Sigmoid colon (tissue), 7 donors: Measurements from ENCODE around the gene MBP. TPM values are rescaled to one million over a fixed set of nuclear protein-coding genes. Genes with fewer than 3 reads are reported as not detected.

Experiments
- DNase-seq: peaks from one replicate; pipeline ENCODE4 v3.0.0-alpha.2; 2019
- H3K27ac ChIP-seq, 4 donors: fragments of 200-600 bp; sonication (generic); one replicate each; pipeline ENCODE4 v1.5.1; 2016 to 2019; ENCODE audit warnings: mild to moderate bottlenecking in 1 of 4
- H3K27me3 ChIP-seq, 3 donors: fragments of 200-600 bp; sonication (generic); one replicate each; pipeline ENCODE4 v1.5.1; 2019; ENCODE audit warnings: mild to moderate bottlenecking in 1 of 3
- H3K36me3 ChIP-seq, 4 donors: fragments of 200-600 bp; sonication (generic); one replicate each; pipeline ENCODE4 v1.5.1; 2016 to 2019
- H3K4me1 ChIP-seq, 4 donors: fragments of 200-600 bp; sonication (generic); one replicate each; pipeline ENCODE4 v1.5.1; 2017 to 2019
- H3K4me3 ChIP-seq, 4 donors: fragments of 200-600 bp; sonication (generic); one replicate each; pipeline ENCODE4 v1.5.1; 2017 to 2019; ENCODE audit warnings: mild to moderate bottlenecking in 2 of 4, moderate library complexity in 1 of 4
- H3K9me3 ChIP-seq, 4 donors: fragments of 200-600 bp in 3 of 4; sonication (generic) in 3 of 4; one replicate each; pipeline versions ENCODE4 v1.5.1 to v1.6.1; 2013 to 2019
- CTCF ChIP-seq, 4 experiments: fragments of 450-650 bp in 3 of 4; fragments of 200-600 bp in 1 of 4; IDR thresholded peaks; one replicate each; pipeline ENCODE4 v1.5.1; 2016 to 2019; ENCODE audit warnings: antibody characterized with exemption in 4 of 4, mild to moderate bottlenecking in 3 of 4, moderate library complexity in 2 of 4
- EP300 ChIP-seq, 4 donors: sonication (generic); formaldehyde crosslinking; IDR thresholded peaks; one replicate each; pipeline ENCODE4 v1.6.1; 2017; ENCODE audit warnings: antibody characterized with exemption in 4 of 4
- POLR2A ChIP-seq, 2 donors: fragments of 450-650 bp; IDR thresholded peaks; one replicate each; pipeline ENCODE4 v1.6.1; 2016; ENCODE audit warnings: antibody characterized with exemption in 2 of 2, mild to moderate bottlenecking in 2 of 2, moderate library complexity in 2 of 2
- POLR2AphosphoS5 ChIP-seq, 4 donors: sonication (generic); formaldehyde crosslinking; IDR thresholded peaks; one replicate each; pipeline ENCODE4 v1.6.1; 2017; ENCODE audit warnings: antibody characterized with exemption in 4 of 4
- WGBS, 2 donors: extraction: QIAGEN DNeasy Blood & Tissue Kit; methylation state at CpG; one replicate each; pipeline ENCODE4 v1.1.7; 2013; 5-methylcytosine and 5-hydroxymethylcytosine counted together
- intact Hi-C: fragments of 100-400 bp; cut with DNase I; formaldehyde crosslinking; loops from one replicate; pipeline ENCODE4 v1.15.1; 2023
- polyA plus RNA-seq, 3 donors: library from polyadenylated mRNA; stranded (reverse); fragments of 200-250 nt; gene quantifications; one replicate each; pipeline ENCODE4 v1.2.3, GENCODE V29; 2013
- total RNA-seq, 4 donors: library from RNA; depleted of rRNA; stranded (reverse); fragments of >200 nt; gene quantifications; one replicate each; pipeline ENCODE4 v1.1.0, GENCODE V29; 2016
- donor health status: healthy with polysubstance abuse.
- donor health status: Bipolar disorder and iron deficiency.
- donor health status: healthy.

MBP gene
- total and polyA plus RNA-seq, 7 donors = 18.3 to 30.7 (median 24.0) TPM

- H3K4me1 ChIP-seq = peaks cover 0 to 11% (median 9%) of the 10 kb centered on the region in 4 donors
- WGBS, 2 donors = 80 to 82% methylated on average over 6 of the region's 6 CpGs
- DNase-seq = peak; percentile 90
- peaks cover 6 to 50% (median 16%) of the 10 kb centered on the region in 4 donors for H3K36me3 ChIP-seq
- TF ChIP-seq CTCF (IDR thresholded peaks at IDR 0.05) (no peak), EP300 (IDR thresholded peaks at IDR 0.05) (peak in 3 of 4 donors; percentile 60 to 72 (median 71)), POLR2A (IDR thresholded peaks at IDR 0.05) (no peak), POLR2AphosphoS5 (IDR thresholded peaks at IDR 0.05) (peak; percentile 35 to 72 (median 60))
- H3K27ac ChIP-seq = peak overlapping the region in 2 of 4 donors; percentile 46 to 63
- no peaks in the 10 kb centered on the region for H3K9me3 ChIP-seq
- intact Hi-C loops = no loop called here
- H3K27me3 ChIP-seq = no peaks in the 10 kb centered on the region
- H3K4me3 ChIP-seq = no peak overlapping the region
Observed at GRCh38 chr18:76943542-76944339, 188.8 kb downstream of the MBP start.

- intact Hi-C loops = no loop called here
- Histone ChIP-seq H3K27me3 (no peaks in the 10 kb centered on the region), H3K27ac (no peak overlapping the region), H3K4me3 (no peak overlapping the region), H3K36me3 (peaks cover 0 to 52% (median 17%) of the 10 kb centered on the region in 4 donors), H3K4me1 (peaks cover 0 to 11% (median 9%) of the 10 kb centered on the region in 4 donors), H3K9me3 (no peaks in the 10 kb centered on the region)
- TF ChIP-seq CTCF (IDR thresholded peaks at IDR 0.05) = no peak
- no peak for TF ChIP-seq POLR2AphosphoS5 (IDR thresholded peaks at IDR 0.05)
- TF ChIP-seq POLR2A (IDR thresholded peaks at IDR 0.05) = no peak
- TF ChIP-seq EP300 (IDR thresholded peaks at IDR 0.05) = no peak
- DNase-seq = no peak
- 60 to 87% methylated on average over 9 of the region's 9 CpGs for WGBS, 2 donors
Observed at GRCh38 chr18:76941284-76941683, 191.3 kb downstream of the MBP start.

DNA sequence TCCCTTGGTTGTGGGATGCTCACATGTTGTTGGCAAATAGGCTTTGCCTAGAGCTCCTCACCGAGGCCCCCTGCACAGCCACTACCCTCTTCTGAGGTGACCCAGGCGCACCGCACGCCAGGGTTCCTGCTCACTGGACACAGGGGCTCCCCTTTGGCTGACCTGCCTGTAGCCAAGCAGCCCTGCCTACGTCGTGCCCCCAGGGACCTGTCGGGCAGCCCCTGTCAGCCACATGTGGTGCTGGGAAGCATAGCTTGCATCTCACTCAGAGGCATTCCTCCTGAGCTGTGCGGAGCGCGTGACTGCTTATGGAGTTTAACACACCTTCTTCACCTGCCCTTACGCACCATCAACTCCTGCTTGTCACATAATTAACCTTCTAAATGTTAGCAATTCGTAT, 194.0 kb downstream of the MBP start:
- no peak overlapping the region for H3K4me3 ChIP-seq
- 90 to 92% methylated on average over 12 of the region's 12 CpGs for WGBS, 2 donors
- no peak overlapping the region for H3K27ac ChIP-seq
- H3K36me3 ChIP-seq = peaks cover 0 to 66% (median 17%) of the 10 kb centered on the region in 4 donors
- no peaks in the 10 kb centered on the region for H3K9me3 ChIP-seq
- no peaks in the 10 kb centered on the region for H3K27me3 ChIP-seq
- peaks cover 0 to 8% (median 5%) of the 10 kb centered on the region in 4 donors for H3K4me1 ChIP-seq
- no peak for DNase-seq
- TF ChIP-seq CTCF (IDR thresholded peaks at IDR 0.05) (no peak), POLR2AphosphoS5 (IDR thresholded peaks at IDR 0.05) (no peak), EP300 (IDR thresholded peaks at IDR 0.05) (no peak), POLR2A (IDR thresholded peaks at IDR 0.05) (no peak)
- intact Hi-C loops = no loop called here

DNA sequence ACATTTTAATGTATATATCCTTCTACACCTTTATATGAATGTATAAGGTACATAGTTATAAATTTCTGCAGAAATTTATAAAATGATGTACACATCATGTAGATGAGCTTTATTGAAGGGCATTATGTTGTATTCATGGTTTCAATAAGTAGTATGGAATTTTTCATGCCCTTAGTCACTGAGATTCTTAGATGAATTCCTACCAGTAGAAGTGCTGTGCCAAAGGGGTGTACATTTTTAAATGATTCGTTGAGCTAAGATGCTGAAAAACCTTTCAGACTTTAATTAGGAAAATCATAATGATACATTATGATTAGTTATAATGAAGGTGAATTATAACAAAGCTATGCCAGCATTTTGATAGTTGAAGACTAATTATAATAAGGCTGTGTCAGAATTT, 195.0 kb downstream of the MBP start:
- no peak for TF ChIP-seq CTCF (IDR thresholded peaks at IDR 0.05)
- no peak for TF ChIP-seq EP300 (IDR thresholded peaks at IDR 0.05)
- no peak for TF ChIP-seq POLR2AphosphoS5 (IDR thresholded peaks at IDR 0.05)
- no peak for TF ChIP-seq POLR2A (IDR thresholded peaks at IDR 0.05)
- no peaks in the 10 kb centered on the region for H3K9me3 ChIP-seq
- H3K4me1 ChIP-seq = no peaks in the 10 kb centered on the region
- no peak overlapping the region for H3K4me3 ChIP-seq
- H3K36me3 ChIP-seq = peaks cover 5 to 73% (median 19%) of the 10 kb centered on the region in 4 donors
- WGBS, 2 donors = 89 to 95% methylated on average over 1 of the region's 1 CpG
- intact Hi-C loops = no loop called here
- H3K27me3 ChIP-seq = no peaks in the 10 kb centered on the region
- H3K27ac ChIP-seq = no peak overlapping the region
- no peak for DNase-seq
